ENCODE data around the gene GPR3. TPM values are rescaled to one million over a fixed set of nuclear protein-coding genes. Genes with fewer than 3 reads are reported as not detected.

Gene GPR3
- total and polyA plus RNA-seq, 2 of the 8 experiments (the other 6 are each of a cell fraction or from before 2014, with no cell fraction given): 9.9 to 26.5 TPM

DNA sequence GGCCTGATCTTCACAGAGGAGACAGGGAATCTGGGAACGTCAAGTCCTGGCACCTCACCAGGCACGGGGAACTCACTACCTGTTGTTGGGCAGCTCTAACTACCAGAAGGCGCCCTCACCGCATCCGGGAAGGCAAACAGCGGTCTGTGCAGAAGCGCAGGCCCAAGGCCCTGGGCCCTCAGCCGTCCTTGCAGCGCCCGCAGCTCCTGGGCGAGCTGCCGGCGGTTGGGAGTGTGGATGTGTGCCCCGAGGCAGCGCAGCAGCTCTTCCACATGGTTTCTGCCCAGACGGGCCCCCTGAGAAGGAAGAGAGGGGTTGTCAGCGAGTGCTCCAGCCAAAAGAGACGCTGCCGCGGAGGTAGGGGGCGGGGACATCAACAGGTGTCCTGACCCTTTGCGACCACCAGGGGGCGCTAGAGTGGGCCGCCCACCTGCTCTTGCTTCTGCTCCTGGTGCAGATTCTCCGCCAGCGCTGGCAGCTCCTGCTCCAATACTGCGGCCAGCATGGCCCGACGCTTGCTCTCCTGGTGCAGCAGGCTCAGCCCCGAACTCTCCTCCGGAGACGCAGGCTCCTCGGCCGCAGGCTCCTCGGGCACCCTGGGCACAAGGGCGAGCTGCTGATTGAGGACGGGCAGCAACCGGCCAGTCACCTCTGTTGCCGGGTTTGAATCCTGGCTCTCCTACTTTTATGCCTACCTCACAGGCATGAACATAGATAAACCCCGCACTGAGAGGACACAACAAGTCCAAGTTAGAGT, 35.0 kb upstream of the GPR3 start:
- H3K4me3 ChIP-seq (ENCODE audit: extremely low read depth in 1 of 4, insufficient read depth in 2 of 4, low read depth in 3 of 4, low read length in 4 of 4): peak overlapping the region in 3 of 4 experiments; percentile 13 to 34 (median 28); a peak in 4 of 8 replicates
- no peak overlapping the region for H3K23ac ChIP-seq (ENCODE audit: insufficient read length)
- H2BK5ac ChIP-seq (ENCODE audit: low read depth, low read length): no peak overlapping the region
- FAIRE-seq (no peak), DNase-seq (ENCODE audit: low read depth in 1 of 2, low spot score in 2 of 2) (peak; percentile 73 to 94)
- no peak overlapping the region for H2BK15ac ChIP-seq (ENCODE audit: low read length)
- peaks cover 14% of the 10 kb centered on the region for H3K23me2 ChIP-seq (ENCODE audit: low read depth, low read length)
- H2AFZ ChIP-seq (ENCODE audit: low read length): no peak overlapping the region
- no peak overlapping the region for H4K8ac ChIP-seq (ENCODE audit: extremely low read depth, insufficient read depth, low read length)
- no peaks in the 10 kb centered on the region for H3K9me3 ChIP-seq (ENCODE audit: insufficient read depth in 2 of 2, low read depth in 1 of 2, low read length in 1 of 2)
- H3K79me2 ChIP-seq (ENCODE audit: control insufficient read depth in 1 of 2, insufficient read depth in 2 of 2, low read length in 2 of 2): no peaks in the 10 kb centered on the region
- no peak overlapping the region for H2AK5ac ChIP-seq (ENCODE audit: low read depth, low read length)
- peaks cover 0 to 14% (median 7%) of the 10 kb centered on the region in 4 experiments; a peak in 6 of 7 replicates for H3K4me1 ChIP-seq (replicated peaks in 1 of 4; ENCODE audit: control insufficient read depth in 3 of 4, insufficient read depth in 4 of 4, low read length in 3 of 4)
- peak overlapping the region; percentile 0 for H4K91ac ChIP-seq (replicated peaks; ENCODE audit: insufficient read length, low read length)
- peak overlapping the region in 1 of 2 experiments; percentile 62; a peak in 3 of 4 replicates for H3K4me2 ChIP-seq (ENCODE audit: insufficient read depth in 1 of 2, low read depth in 2 of 2, low read length in 2 of 2)
- no peak overlapping the region for H3K14ac ChIP-seq (ENCODE audit: insufficient read length)
- no peak overlapping the region for H3K27ac ChIP-seq (ENCODE audit: low read depth, low read length)
- POLR2A ChIA-PET (ENCODE audit: partially characterized antibody): interaction anchor here (0.8 to 10.9 kb wide), 14 partner anchors 4 to 247 kb away, joined by 3 to 101 read pairs (median 5); partner anchors contain the start of genes AHDC1 and MAP3K6
- H2BK120ac ChIP-seq (replicated peaks; ENCODE audit: low read depth, low read length): no peak overlapping the region
- H3K56ac ChIP-seq (replicated peaks; ENCODE audit: insufficient read length, low read depth, low read length): no peak overlapping the region
- H4K5ac ChIP-seq (ENCODE audit: insufficient read length, low read depth, low read length): no peak overlapping the region
- H4K20me1 ChIP-seq (replicated peaks in 1 of 2; ENCODE audit: control insufficient read depth in 1 of 2, insufficient read depth in 2 of 2, low read length in 2 of 2): peaks cover 0 to 12% of the 10 kb centered on the region in 2 experiments
- peak overlapping the region; percentile 51; the same call in 1 of the 2 replicates for H3K18ac ChIP-seq (ENCODE audit: extremely low read depth, low read length)
- H2BK20ac ChIP-seq (ENCODE audit: low read length): no peak overlapping the region; the same call in 1 of the 2 replicates
- H3K79me1 ChIP-seq (ENCODE audit: low read depth, low read length): no peaks in the 10 kb centered on the region
- H3K36me3 ChIP-seq (ENCODE audit: control insufficient read depth in 2 of 4, insufficient read depth in 4 of 4, low read length in 3 of 4): no peaks in the 10 kb centered on the region
- no peak overlapping the region for H3K4ac ChIP-seq (replicated peaks; ENCODE audit: insufficient read length, low read depth, low read length)
- 26% methylated on average over 39 of the region's 40 CpGs; no CpG with 5 or more reads in 1 of the 2 experiments for WGBS, 2 experiments (ENCODE audit: extremely low coverage in 1 of 2, insufficient coverage in 1 of 2, insufficient read length in 1 of 2, insufficient replicate concordance in 2 of 2, low coverage in 1 of 2, low lambda C conversion rate in 2 of 2, missing lambda C conversion rate in 1 of 2)
- H3K9ac ChIP-seq (replicated peaks in 1 of 4; ENCODE audit: extremely low read depth in 1 of 4, low read depth in 3 of 4, low read length in 3 of 4): no peak overlapping the region
- H2BK12ac ChIP-seq (ENCODE audit: low read depth, low read length): peak overlapping the region; percentile 84; the same call in 1 of the 2 replicates
- CTCF ChIA-PET (ENCODE audit: partially characterized antibody): interaction anchor here (0.6 to 28.8 kb wide), 38 partner anchors 8 to 320 kb away, joined by 3 to 625 read pairs (median 4); partner anchors contain the start of genes CD164L2, FCN3, GPR3 and MAP3K6
- peaks cover 12 to 47% (median 36%) of the 10 kb centered on the region in 4 experiments for H3K27me3 ChIP-seq (replicated peaks in 1 of 4; ENCODE audit: control insufficient read depth in 3 of 4, extremely low read depth in 1 of 4, insufficient read depth in 3 of 4, low read length in 3 of 4)
- TF ChIP-seq TBP (IDR thresholded peaks at IDR 0.05; ENCODE audit: low read depth, low read length): peak; percentile 62; the same call in 1 of the 2 replicates
- TF ChIP-seq, protein P1, sequence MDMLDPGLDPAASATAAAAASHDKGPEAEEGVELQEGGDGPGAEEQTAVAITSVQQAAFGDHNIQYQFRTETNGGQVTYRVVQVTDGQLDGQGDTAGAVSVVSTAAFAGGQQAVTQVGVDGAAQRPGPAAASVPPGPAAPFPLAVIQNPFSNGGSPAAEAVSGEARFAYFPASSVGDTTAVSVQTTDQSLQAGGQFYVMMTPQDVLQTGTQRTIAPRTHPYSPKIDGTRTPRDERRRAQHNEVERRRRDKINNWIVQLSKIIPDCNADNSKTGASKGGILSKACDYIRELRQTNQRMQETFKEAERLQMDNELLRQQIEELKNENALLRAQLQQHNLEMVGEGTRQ (IDR thresholded peaks at IDR 0.05; ENCODE audit: low read length): no peak
- TF ChIP-seq SP1 (IDR thresholded peaks at IDR 0.05; ENCODE audit: low read depth, low read length): 0 out of 2 replicates have a peak, but pooled peaks have one; percentile 57
- no peak for TF ChIP-seq CTBP2 (IDR thresholded peaks at IDR 0.05; ENCODE audit: borderline replicate concordance, insufficient read depth, insufficient read length, low read length)
- TF ChIP-seq HDAC2 (IDR thresholded peaks at IDR 0.05; ENCODE audit: borderline replicate concordance in 1 of 2, low read depth in 2 of 2, low read length in 2 of 2): no peak
- no peak for TF ChIP-seq SIX5 (IDR thresholded peaks at IDR 0.05; ENCODE audit: low read depth, low read length)
- peak; percentile 85; the same call in 1 of the 2 replicates for TF ChIP-seq SP4 (IDR thresholded peaks at IDR 0.05; ENCODE audit: low read length)
- TF ChIP-seq GABPA (IDR thresholded peaks at IDR 0.05; ENCODE audit: borderline replicate concordance, insufficient read depth, low read length): peak; percentile 58; the same call in 1 of the 2 replicates
- TF ChIP-seq SUZ12 (IDR thresholded peaks at IDR 0.05; ENCODE audit: low read length): no peak
- TF ChIP-seq FOSL1 (IDR thresholded peaks at IDR 0.05; ENCODE audit: insufficient read depth, low read depth, low read length): no peak

All from H1 (cell line).